ENCODE data around the gene HSD3B7.
A peak's percentile ranks its signal among the peaks of the same experiment; 100 is the strongest.

HSD3B7 gene

GRCh38 chr16:30984669-30985400, at the start of gene HSD3B7 (continued):
- peak; percentile 93 for TF ChIP-seq CTCF (tag by site-specific recombination; IDR thresholded peaks at IDR 0.05)
- no peak for TF ChIP-seq ZNF350 (tag by site-specific recombination; IDR thresholded peaks at IDR 0.05)
- TF ChIP-seq, protein P1, sequence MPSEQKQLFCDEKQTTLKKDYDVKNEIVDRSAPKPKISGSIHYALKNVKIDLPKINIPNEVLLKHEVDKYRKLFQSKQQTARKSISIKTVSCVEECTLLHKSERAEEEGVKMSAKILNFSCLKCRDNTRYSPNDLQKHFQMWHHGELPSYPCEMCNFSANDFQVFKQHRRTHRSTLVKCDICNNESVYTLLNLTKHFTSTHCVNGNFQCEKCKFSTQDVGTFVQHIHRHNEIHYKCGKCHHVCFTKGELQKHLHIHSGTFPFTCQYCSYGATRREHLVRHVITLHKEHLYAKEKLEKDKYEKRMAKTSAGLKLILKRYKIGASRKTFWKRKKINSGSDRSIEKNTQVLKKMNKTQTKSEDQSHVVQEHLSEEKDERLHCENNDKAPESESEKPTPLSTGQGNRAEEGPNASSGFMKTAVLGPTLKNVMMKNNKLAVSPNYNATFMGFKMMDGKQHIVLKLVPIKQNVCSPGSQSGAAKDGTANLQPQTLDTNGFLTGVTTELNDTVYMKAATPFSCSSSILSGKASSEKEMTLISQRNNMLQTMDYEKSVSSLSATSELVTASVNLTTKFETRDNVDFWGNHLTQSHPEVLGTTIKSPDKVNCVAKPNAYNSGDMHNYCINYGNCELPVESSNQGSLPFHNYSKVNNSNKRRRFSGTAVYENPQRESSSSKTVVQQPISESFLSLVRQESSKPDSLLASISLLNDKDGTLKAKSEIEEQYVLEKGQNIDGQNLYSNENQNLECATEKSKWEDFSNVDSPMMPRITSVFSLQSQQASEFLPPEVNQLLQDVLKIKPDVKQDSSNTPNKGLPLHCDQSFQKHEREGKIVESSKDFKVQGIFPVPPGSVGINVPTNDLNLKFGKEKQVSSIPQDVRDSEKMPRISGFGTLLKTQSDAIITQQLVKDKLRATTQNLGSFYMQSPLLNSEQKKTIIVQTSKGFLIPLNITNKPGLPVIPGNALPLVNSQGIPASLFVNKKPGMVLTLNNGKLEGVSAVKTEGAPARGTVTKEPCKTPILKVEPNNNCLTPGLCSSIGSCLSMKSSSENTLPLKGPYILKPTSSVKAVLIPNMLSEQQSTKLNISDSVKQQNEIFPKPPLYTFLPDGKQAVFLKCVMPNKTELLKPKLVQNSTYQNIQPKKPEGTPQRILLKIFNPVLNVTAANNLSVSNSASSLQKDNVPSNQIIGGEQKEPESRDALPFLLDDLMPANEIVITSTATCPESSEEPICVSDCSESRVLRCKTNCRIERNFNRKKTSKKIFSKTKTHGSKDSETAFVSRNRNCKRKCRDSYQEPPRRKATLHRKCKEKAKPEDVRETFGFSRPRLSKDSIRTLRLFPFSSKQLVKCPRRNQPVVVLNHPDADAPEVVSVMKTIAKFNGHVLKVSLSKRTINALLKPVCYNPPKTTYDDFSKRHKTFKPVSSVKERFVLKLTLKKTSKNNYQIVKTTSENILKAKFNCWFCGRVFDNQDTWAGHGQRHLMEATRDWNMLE (tag by site-specific recombination; conservative IDR thresholded peaks at IDR 0.05; ENCODE audit: low read depth) = no peak
- TF ChIP-seq ZNF112 (tag by site-specific recombination; IDR thresholded peaks at IDR 0.05) = no peak
- no peak for TF ChIP-seq ZNF777 (tag by site-specific recombination; IDR thresholded peaks at IDR 0.05; ENCODE audit: borderline replicate concordance)
- peak; percentile 61; the same call in 1 of the 2 replicates for TF ChIP-seq ZNF324 (tag by site-specific recombination; IDR thresholded peaks at IDR 0.05)
- TF ChIP-seq ZNF174 (tag by site-specific recombination; IDR thresholded peaks at IDR 0.05) = no peak
- no peak for TF ChIP-seq ZNF423 (tag by site-specific recombination; IDR thresholded peaks at IDR 0.05)
- no peak for TF ChIP-seq ZNF404 (tag by site-specific recombination; IDR thresholded peaks at IDR 0.05)
- no peak for TF ChIP-seq ZNF560 (tag by site-specific recombination; IDR thresholded peaks at IDR 0.05; ENCODE audit: borderline replicate concordance)
- no peak for TF ChIP-seq ZNF510 (tag by site-specific recombination; IDR thresholded peaks at IDR 0.05; ENCODE audit: insufficient replicate concordance)
- no peak; the same call in 1 of the 2 replicates for TF ChIP-seq ZNF623 (tag by site-specific recombination; IDR thresholded peaks at IDR 0.05)
- peak; percentile 77 for TF ChIP-seq KLF1 (tag by site-specific recombination; IDR thresholded peaks at IDR 0.05)
- no peak for TF ChIP-seq ZNF664 (tag by site-specific recombination; IDR thresholded peaks at IDR 0.05)
- no peak for TF ChIP-seq ZNF114 (tag by site-specific recombination; IDR thresholded peaks at IDR 0.05)
- no peak for TF ChIP-seq HOXC10 (CRISPR knock-in tag; IDR thresholded peaks at IDR 0.05)
- TF ChIP-seq ZNF670 (tag by site-specific recombination; IDR thresholded peaks at IDR 0.05; ENCODE audit: low read depth) = no peak
- 0 out of 2 replicates have a peak, but pooled peaks have one; percentile 61 for TF ChIP-seq ZFP37 (tag by site-specific recombination; IDR thresholded peaks at IDR 0.05)
- TF ChIP-seq ZNF701 (tag by site-specific recombination; IDR thresholded peaks at IDR 0.05) = no peak
- peak; percentile 79 for TF ChIP-seq GLIS1 (tag by site-specific recombination; IDR thresholded peaks at IDR 0.05)
- peak; percentile 11; the same call in 1 of the 2 replicates for TF ChIP-seq ZNF335 (tag by site-specific recombination; conservative IDR thresholded peaks at IDR 0.05)
- no peak for TF ChIP-seq ZNF704 (tag by site-specific recombination; IDR thresholded peaks at IDR 0.05)
- no peak for TF ChIP-seq ZNF175 (tag by site-specific recombination; IDR thresholded peaks at IDR 0.05)
- peak; percentile 74 for TF ChIP-seq KLF9 (tag by site-specific recombination; IDR thresholded peaks at IDR 0.05; ENCODE audit: low read depth)
- no peak for TF ChIP-seq ZNF140 (tag by site-specific recombination; IDR thresholded peaks at IDR 0.05)
- TF ChIP-seq MZF1 (tag by site-specific recombination; IDR thresholded peaks at IDR 0.05; ENCODE audit: borderline replicate concordance) = no peak
- TF ChIP-seq ZNF394 (tag by site-specific recombination; IDR thresholded peaks at IDR 0.05; ENCODE audit: borderline replicate concordance) = no peak; the same call in 1 of the 2 replicates
- peak; percentile 49; the same call in 1 of the 2 replicates for TF ChIP-seq ZNF341 (tag by site-specific recombination; IDR thresholded peaks at IDR 0.05; ENCODE audit: low read depth)
